Measurements from ENCODE around the gene RPS6KA2.

The RPS6KA2 gene

GRCh38 chr6:166559662-166560061 lies 67.4 kb downstream of the RPS6KA2 start:
- H3K27me3 Mint-ChIP-seq = peaks cover 12% of the 10 kb centered on the region
- H3K9me3 Mint-ChIP-seq = peaks cover 8% of the 10 kb centered on the region
- H3K4me1 Mint-ChIP-seq (ENCODE audit: low read depth) = peaks cover 13% of the 10 kb centered on the region
- peaks cover 13% of the 10 kb centered on the region for H3K36me3 Mint-ChIP-seq (ENCODE audit: low read depth)
- no peak overlapping the region for H3K4me3 Mint-ChIP-seq
- no peak overlapping the region for H3K27ac Mint-ChIP-seq

- no peak overlapping the region for H3K4me3 Mint-ChIP-seq
- H3K4me1 Mint-ChIP-seq (ENCODE audit: low read depth) = peaks cover 13% of the 10 kb centered on the region
- no peak overlapping the region for H3K27ac Mint-ChIP-seq
- H3K9me3 Mint-ChIP-seq = peaks cover 8% of the 10 kb centered on the region
- H3K36me3 Mint-ChIP-seq (ENCODE audit: low read depth) = peaks cover 13% of the 10 kb centered on the region
- peaks cover 12% of the 10 kb centered on the region for H3K27me3 Mint-ChIP-seq
Measured at GRCh38 chr6:166559211-166559610, 67.8 kb downstream of the RPS6KA2 start.

GRCh38 chr6:166558156-166559005 lies 68.7 kb downstream of the RPS6KA2 start:
- Mint-ChIP-seq H3K27me3 (peaks cover 12% of the 10 kb centered on the region), H3K4me1 (ENCODE audit: low read depth) (peaks cover 13% of the 10 kb centered on the region), H3K9me3 (peaks cover 8% of the 10 kb centered on the region), H3K27ac (no peak overlapping the region), H3K4me3 (no peak overlapping the region), H3K36me3 (ENCODE audit: low read depth) (peaks cover 13% of the 10 kb centered on the region)

GRCh38 chr6:166556863-166557322 lies 70.2 kb downstream of the RPS6KA2 start:
- Mint-ChIP-seq H3K4me1 (ENCODE audit: low read depth) (peaks cover 13% of the 10 kb centered on the region), H3K4me3 (no peak overlapping the region), H3K9me3 (peaks cover 8% of the 10 kb centered on the region), H3K27me3 (peaks cover 12% of the 10 kb centered on the region), H3K36me3 (ENCODE audit: low read depth) (peaks cover 13% of the 10 kb centered on the region), H3K27ac (no peak overlapping the region)

- Mint-ChIP-seq H3K36me3 (ENCODE audit: low read depth) (peaks cover 13% of the 10 kb centered on the region), H3K9me3 (peaks cover 8% of the 10 kb centered on the region), H3K4me1 (ENCODE audit: low read depth) (peaks cover 13% of the 10 kb centered on the region), H3K27ac (no peak overlapping the region), H3K4me3 (no peak overlapping the region), H3K27me3 (peaks cover 12% of the 10 kb centered on the region)
Measured at GRCh38 chr6:166556336-166556735, 70.7 kb downstream of the RPS6KA2 start.

GRCh38 chr6:166555086-166555485 lies 72.0 kb downstream of the RPS6KA2 start:
- peaks cover 4% of the 10 kb centered on the region for H3K9me3 Mint-ChIP-seq
- H3K27me3 Mint-ChIP-seq = peaks cover 12% of the 10 kb centered on the region
- H3K4me1 Mint-ChIP-seq (ENCODE audit: low read depth) = peaks cover 13% of the 10 kb centered on the region
- H3K36me3 Mint-ChIP-seq (ENCODE audit: low read depth) = peaks cover 10% of the 10 kb centered on the region
- H3K4me3 Mint-ChIP-seq = no peak overlapping the region
- H3K27ac Mint-ChIP-seq = no peak overlapping the region

- H3K4me3 Mint-ChIP-seq = no peak overlapping the region
- H3K36me3 Mint-ChIP-seq (ENCODE audit: low read depth) = peaks cover 6% of the 10 kb centered on the region
- no peaks in the 10 kb centered on the region for H3K9me3 Mint-ChIP-seq
- peaks cover 13% of the 10 kb centered on the region for H3K4me1 Mint-ChIP-seq (ENCODE audit: low read depth)
- no peak overlapping the region for H3K27ac Mint-ChIP-seq
- peaks cover 12% of the 10 kb centered on the region for H3K27me3 Mint-ChIP-seq
Measured at GRCh38 chr6:166554316-166554715, 72.7 kb downstream of the RPS6KA2 start.

- Mint-ChIP-seq H3K9me3 (no peaks in the 10 kb centered on the region), H3K36me3 (ENCODE audit: low read depth) (peaks cover under 1% of the 10 kb centered on the region), H3K27me3 (peaks cover 12% of the 10 kb centered on the region), H3K27ac (no peak overlapping the region), H3K4me3 (no peak overlapping the region), H3K4me1 (ENCODE audit: low read depth) (peaks cover 13% of the 10 kb centered on the region)
Measured at GRCh38 chr6:166553563-166554271, 73.3 kb downstream of the RPS6KA2 start.

GRCh38 chr6:166552600-166552999 lies 74.5 kb downstream of the RPS6KA2 start:
- Mint-ChIP-seq H3K27me3 (peaks cover 12% of the 10 kb centered on the region), H3K4me3 (no peak overlapping the region), H3K4me1 (ENCODE audit: low read depth) (peaks cover 13% of the 10 kb centered on the region), H3K27ac (no peak overlapping the region), H3K36me3 (ENCODE audit: low read depth) (no peaks in the 10 kb centered on the region), H3K9me3 (no peaks in the 10 kb centered on the region)

- Mint-ChIP-seq H3K36me3 (ENCODE audit: low read depth) (no peaks in the 10 kb centered on the region), H3K27me3 (peaks cover 8% of the 10 kb centered on the region), H3K27ac (no peak overlapping the region), H3K4me1 (ENCODE audit: low read depth) (peaks cover 7% of the 10 kb centered on the region), H3K9me3 (no peaks in the 10 kb centered on the region), H3K4me3 (no peak overlapping the region)
Measured at GRCh38 chr6:166551754-166552495, 75.1 kb downstream of the RPS6KA2 start.

- Mint-ChIP-seq H3K4me3 (no peak overlapping the region), H3K27me3 (no peaks in the 10 kb centered on the region), H3K9me3 (no peaks in the 10 kb centered on the region), H3K36me3 (ENCODE audit: low read depth) (no peaks in the 10 kb centered on the region), H3K27ac (no peak overlapping the region), H3K4me1 (ENCODE audit: low read depth) (peaks cover 4% of the 10 kb centered on the region)
Measured at GRCh38 chr6:166546653-166547052, 80.4 kb downstream of the RPS6KA2 start.

- Mint-ChIP-seq H3K4me3 (no peak overlapping the region), H3K27me3 (no peaks in the 10 kb centered on the region), H3K9me3 (no peaks in the 10 kb centered on the region), H3K4me1 (ENCODE audit: low read depth) (peaks cover 17% of the 10 kb centered on the region), H3K36me3 (ENCODE audit: low read depth) (no peaks in the 10 kb centered on the region), H3K27ac (no peak overlapping the region)
Measured at GRCh38 chr6:166545156-166546034, 81.7 kb downstream of the RPS6KA2 start.

GRCh38 chr6:166544296-166544605 lies 82.8 kb downstream of the RPS6KA2 start:
- H3K4me3 Mint-ChIP-seq = no peak overlapping the region
- H3K36me3 Mint-ChIP-seq (ENCODE audit: low read depth) = no peaks in the 10 kb centered on the region

GRCh38 chr6:166543603-166544295 lies 83.3 kb downstream of the RPS6KA2 start:
- Mint-ChIP-seq H3K4me3 (no peak overlapping the region), H3K36me3 (ENCODE audit: low read depth) (no peaks in the 10 kb centered on the region), H3K27ac (no peak overlapping the region), H3K9me3 (no peaks in the 10 kb centered on the region), H3K27me3 (no peaks in the 10 kb centered on the region), H3K4me1 (ENCODE audit: low read depth) (peaks cover 19% of the 10 kb centered on the region)

More at GRCh38 chr6:166544296-166544605, 82.8 kb downstream of the RPS6KA2 start:
- Mint-ChIP-seq H3K27ac (no peak overlapping the region), H3K27me3 (no peaks in the 10 kb centered on the region), H3K4me1 (ENCODE audit: low read depth) (peaks cover 19% of the 10 kb centered on the region), H3K9me3 (no peaks in the 10 kb centered on the region)
